WERI-Rb-1 (cell line): ENCODE results near the gene DYNC1I1.

Experiments used
- DNase-seq: peaks from one replicate; pipeline ENCODE4 v3.0.0-alpha.2; 2020
- H3K27ac ChIP-seq: fragments of 250-450 bp; sonication (Bioruptor Pico); 2 replicates; pipeline ENCODE4 v1.5.1; 2020; ENCODE audit warnings: mild to moderate bottlenecking, moderate library complexity
- H3K27me3 ChIP-seq: fragments of 250-450 bp; sonication (Bioruptor Pico); 2 replicates; pipeline ENCODE4 v1.5.1; 2021; ENCODE audit warnings: mild to moderate bottlenecking, low read depth, moderate library complexity; ENCODE audit not compliant: insufficient read depth, severe bottlenecking
- H3K36me3 ChIP-seq: fragments of 250-450 bp; sonication (Bioruptor Pico); 2 replicates; pipeline ENCODE4 v1.5.1; 2020; ENCODE audit warnings: mild to moderate bottlenecking, moderate library complexity
- H3K4me3 ChIP-seq: 2 replicates; pipeline ENCODE4 v1.5.1; 2011; ENCODE audit warnings: low read depth, mild to moderate bottlenecking, control low read depth, low read length
- H3K9me3 ChIP-seq: fragments of 250-450 bp; sonication (Bioruptor Pico); 2 replicates; pipeline ENCODE4 v1.5.1; 2021; ENCODE audit warnings: mild to moderate bottlenecking, moderate library complexity; ENCODE audit not compliant: severe bottlenecking
- CTCF ChIP-seq: IDR thresholded peaks from 2 replicates; pipeline ENCODE4 v1.5.1; 2011; ENCODE audit warnings: low read depth, mild to moderate bottlenecking, control low read depth, inconsistent platforms, low read length

The DYNC1I1 gene

GRCh38 chr7:95861041-95861440, 88.7 kb downstream of the DYNC1I1 start:
- no peak for DNase-seq
- Histone ChIP-seq H3K36me3 (no peaks in the 10 kb centered on the region), H3K9me3 (no peaks in the 10 kb centered on the region), H3K4me3 (no peak overlapping the region), H3K27me3 (no peaks in the 10 kb centered on the region), H3K27ac (no peak overlapping the region)
- TF ChIP-seq CTCF, result no peak

- DNase-seq, result no peak
- H3K27ac ChIP-seq, result no peak overlapping the region
- TF ChIP-seq CTCF, result no peak
- no peaks in the 10 kb centered on the region for H3K27me3 ChIP-seq
- H3K36me3 ChIP-seq, result no peaks in the 10 kb centered on the region
- H3K9me3 ChIP-seq, result no peaks in the 10 kb centered on the region
- no peak overlapping the region for H3K4me3 ChIP-seq
These were observed 91.3 kb downstream of the DYNC1I1 start for GRCh38 chr7:95863623-95864022.

- Histone ChIP-seq H3K4me3 (no peak overlapping the region), H3K9me3 (no peaks in the 10 kb centered on the region), H3K27ac (no peak overlapping the region), H3K36me3 (no peaks in the 10 kb centered on the region), H3K27me3 (no peaks in the 10 kb centered on the region)
- peak; percentile 65 for TF ChIP-seq CTCF
- DNase-seq, result peak; percentile 52
These were observed 93.5 kb downstream of the DYNC1I1 start for GRCh38 chr7:95865716-95866371.

- no peaks in the 10 kb centered on the region for H3K27me3 ChIP-seq
- H3K36me3 ChIP-seq, result no peaks in the 10 kb centered on the region
- H3K4me3 ChIP-seq, result no peak overlapping the region
- no peak overlapping the region for H3K27ac ChIP-seq
- DNase-seq, result no peak
- no peaks in the 10 kb centered on the region for H3K9me3 ChIP-seq
- TF ChIP-seq CTCF, result no peak
These were observed 95.0 kb downstream of the DYNC1I1 start for GRCh38 chr7:95867309-95867708.

- Histone ChIP-seq H3K4me3 (no peak overlapping the region), H3K9me3 (no peaks in the 10 kb centered on the region), H3K27me3 (no peaks in the 10 kb centered on the region), H3K36me3 (no peaks in the 10 kb centered on the region), H3K27ac (no peak overlapping the region)
- peak; percentile 38 for DNase-seq
- TF ChIP-seq CTCF, result peak; percentile 50
These were observed 98.9 kb downstream of the DYNC1I1 start for GRCh38 chr7:95871075-95871848.
